AG20443 (cell line): ENCODE results near the gene PGM1.

Experiments used
- DNase-seq: peaks from one replicate; pipeline ENCODE4 v3.0.0; 2012; ENCODE audit warnings: low spot score, mixed read lengths

The PGM1 gene

GRCh38 chr1:63601061-63601460 is 7.8 kb downstream of the PGM1 start:
- no peak for DNase-seq

GRCh38 chr1:63601463-63601862 is 8.3 kb downstream of the PGM1 start:
- no peak for DNase-seq

- no peak for DNase-seq
Observed at GRCh38 chr1:63601912-63602311, 8.7 kb downstream of the PGM1 start.

- DNase-seq, result no peak
Observed at GRCh38 chr1:63602629-63603028, 9.4 kb downstream of the PGM1 start.

- DNase-seq, result no peak
Observed at GRCh38 chr1:63603810-63604209, 10.6 kb downstream of the PGM1 start.

GRCh38 chr1:63607322-63607721 is 14.1 kb downstream of the PGM1 start:
- DNase-seq, result no peak

GRCh38 chr1:63611231-63611630 is 18.0 kb downstream of the PGM1 start:
- DNase-seq, result no peak

GRCh38 chr1:63612564-63612963 is 19.4 kb downstream of the PGM1 start:
- DNase-seq, result peak; percentile 31

- no peak for DNase-seq
Observed at GRCh38 chr1:63612971-63613370, 19.8 kb downstream of the PGM1 start.

- peak; percentile 79 for DNase-seq
Observed at GRCh38 chr1:63615768-63616420, 22.7 kb downstream of the PGM1 start.

- DNase-seq, result no peak
Observed at GRCh38 chr1:63617450-63617849, 24.2 kb downstream of the PGM1 start.

GRCh38 chr1:63618011-63618410 is 24.8 kb downstream of the PGM1 start:
- DNase-seq, result no peak

GRCh38 chr1:63619558-63619957 is 26.3 kb downstream of the PGM1 start:
- no peak for DNase-seq

GRCh38 chr1:63620671-63621070 is 27.5 kb downstream of the PGM1 start:
- DNase-seq, result no peak

- no peak for DNase-seq
Observed at GRCh38 chr1:63621075-63621474, 27.9 kb downstream of the PGM1 start.

- peak; percentile 58 for DNase-seq
Observed at GRCh38 chr1:63621698-63622097, 28.5 kb downstream of the PGM1 start.

- DNase-seq, result no peak
Observed at GRCh38 chr1:63622849-63623566, 29.8 kb downstream of the PGM1 start.

- DNase-seq, result no peak
Observed at GRCh38 chr1:63623952-63624351, 30.7 kb downstream of the PGM1 start.

GRCh38 chr1:63624911-63625310 is 31.7 kb downstream of the PGM1 start:
- peak; percentile 56 for DNase-seq

- DNase-seq, result no peak
Observed at GRCh38 chr1:63626222-63626621, 33.0 kb downstream of the PGM1 start.

GRCh38 chr1:63628607-63629006 is 35.4 kb downstream of the PGM1 start:
- no peak for DNase-seq

GRCh38 chr1:63630238-63630637 is 37.0 kb downstream of the PGM1 start:
- no peak for DNase-seq

GRCh38 chr1:63630666-63631065 is 37.5 kb downstream of the PGM1 start:
- DNase-seq, result peak; percentile 48

GRCh38 chr1:63632110-63632509 is 38.9 kb downstream of the PGM1 start:
- DNase-seq, result no peak
